Ovary (tissue), 3 donors: ENCODE results near the gene CCNL1.

Source experiments
- CTCF ChIP-seq, 3 donors: fragments of 450-650 bp in 2 of 3; fragments of 200-600 bp in 1 of 3; IDR thresholded peaks; one replicate each; pipeline versions ENCODE4 v1.5.1 to v1.8.0; 2016 to 2022; ENCODE audit warnings: antibody characterized with exemption in 3 of 3, mild to moderate bottlenecking in 1 of 3
- POLR2A ChIP-seq: fragments of 450-650 bp; IDR thresholded peaks from one replicate; pipeline ENCODE4 v1.6.1; 2017; ENCODE audit warnings: antibody characterized with exemption, mild to moderate bottlenecking, moderate library complexity
- donor health status: DM: no; HTN: no; CAD: no.

DNA sequence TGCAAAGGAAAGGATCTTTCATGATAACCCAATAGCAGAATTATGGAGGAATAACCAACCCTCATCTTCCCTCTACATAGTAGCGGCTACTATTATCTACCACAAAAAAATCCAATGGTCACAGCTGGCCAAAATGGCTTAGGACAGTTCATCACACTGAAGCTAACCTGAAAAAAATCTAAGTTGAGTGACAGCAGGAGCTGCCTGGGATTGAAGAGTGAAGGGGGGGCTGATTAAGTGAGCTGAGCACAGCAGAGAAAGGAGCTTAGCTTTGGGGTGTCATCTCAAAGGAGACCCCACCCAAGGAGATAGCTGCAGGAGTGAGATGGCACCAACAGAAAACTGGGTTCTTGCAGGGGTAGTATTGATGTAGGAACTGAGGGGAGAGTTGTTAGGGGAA, 33.6 kb downstream of the CCNL1 start:
- TF ChIP-seq CTCF (IDR thresholded peaks at IDR 0.05) (no peak), POLR2A (no peak)
